Chondrocyte (in vitro differentiated cells): Measurements from ENCODE around the gene RNF166. TPM values are rescaled to one million over a fixed set of nuclear protein-coding genes. Genes with fewer than 3 reads are reported as not detected.

Source experiments
- DNase-seq: peaks from one replicate; pipeline ENCODE4 v3.0.0; 2021; ENCODE audit warnings: mixed read lengths, low spot score
- H3K27ac Mint-ChIP-seq: one replicate; pipeline ENCODE4 v1.8.0; 2021; ENCODE audit warnings: mild to moderate bottlenecking, moderate library complexity, mixed read lengths; ENCODE audit not compliant: unreplicated experiment
- H3K27me3 Mint-ChIP-seq: 2 replicates; pipeline ENCODE4 v1.8.0; 2021; ENCODE audit warnings: low read depth, mixed read lengths
- H3K36me3 Mint-ChIP-seq: 2 replicates; pipeline ENCODE4 v1.8.0; 2021; ENCODE audit warnings: low read depth, mixed read lengths
- H3K4me1 Mint-ChIP-seq: 2 replicates; pipeline ENCODE4 v1.8.0; 2021; ENCODE audit warnings: low read depth, mild to moderate bottlenecking, mixed read lengths
- H3K4me3 Mint-ChIP-seq: one replicate; pipeline ENCODE4 v1.8.0; 2021; ENCODE audit warnings: mild to moderate bottlenecking, moderate library complexity, mixed read lengths; ENCODE audit not compliant: unreplicated experiment
- H3K9me3 Mint-ChIP-seq: 2 replicates; pipeline ENCODE4 v1.8.0; 2021; ENCODE audit warnings: low read depth, mixed read lengths
- CTCF ChIP-seq: fragments of 200-600 bp; sonication (generic); IDR thresholded peaks from 2 replicates; pipeline ENCODE4 v1.5.0; 2021; ENCODE audit warnings: antibody characterized with exemption, mild to moderate bottlenecking, moderate library complexity
- total RNA-seq: library from RNA; stranded (reverse); gene quantifications from 3 replicates; pipeline ENCODE4 v1.2.1, GENCODE V29; 2021

The RNF166 gene
- total RNA-seq, 1 donor from 2014 or later, result 12.8 TPM

DNA sequence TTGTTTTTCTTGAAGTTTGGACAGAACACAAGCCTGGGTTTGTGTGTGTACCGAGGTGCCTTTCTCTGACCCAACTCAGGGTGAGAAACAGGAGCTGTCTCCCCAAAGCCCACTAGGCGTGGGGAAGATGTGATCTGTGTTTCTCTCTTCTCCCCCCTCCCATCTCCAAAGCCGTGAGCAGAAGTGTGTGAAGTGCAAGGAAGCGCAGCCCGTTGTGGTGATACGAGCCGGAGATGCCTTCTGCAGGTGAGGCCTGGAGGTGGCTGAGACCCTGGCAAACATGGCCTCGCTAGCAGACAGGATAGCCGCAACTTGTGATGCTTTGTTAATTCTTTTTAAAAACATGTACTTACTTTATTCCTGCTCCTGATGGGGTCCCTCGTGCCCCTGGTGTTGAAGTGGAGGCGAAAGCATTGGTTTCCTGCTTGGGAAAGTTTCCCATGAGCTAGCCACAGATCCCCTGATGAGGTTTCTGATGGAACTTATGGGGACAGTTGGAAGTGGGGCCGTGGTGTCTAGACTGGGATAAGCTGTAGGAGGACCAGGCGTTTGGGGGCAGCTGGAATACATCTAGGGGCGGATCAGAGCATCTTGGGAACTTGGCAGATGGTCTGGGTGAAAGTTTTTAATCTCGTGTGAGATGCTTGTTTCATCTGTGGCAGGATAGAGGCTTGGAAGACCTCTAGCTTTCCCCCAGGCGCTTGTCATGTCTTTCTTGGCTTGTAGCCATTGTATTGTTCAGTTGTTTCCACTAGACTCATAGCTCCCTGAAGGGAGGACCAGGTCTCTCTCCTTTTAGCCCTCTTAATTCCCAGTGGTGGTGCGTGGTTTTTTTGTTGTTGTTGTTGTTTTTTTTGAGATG lies 988 bp upstream of the RNF166 start:
- no peak for TF ChIP-seq CTCF
- Mint-ChIP-seq H3K4me1 (peaks cover 36% of the 10 kb centered on the region), H3K9me3 (no peaks in the 10 kb centered on the region)

DNA sequence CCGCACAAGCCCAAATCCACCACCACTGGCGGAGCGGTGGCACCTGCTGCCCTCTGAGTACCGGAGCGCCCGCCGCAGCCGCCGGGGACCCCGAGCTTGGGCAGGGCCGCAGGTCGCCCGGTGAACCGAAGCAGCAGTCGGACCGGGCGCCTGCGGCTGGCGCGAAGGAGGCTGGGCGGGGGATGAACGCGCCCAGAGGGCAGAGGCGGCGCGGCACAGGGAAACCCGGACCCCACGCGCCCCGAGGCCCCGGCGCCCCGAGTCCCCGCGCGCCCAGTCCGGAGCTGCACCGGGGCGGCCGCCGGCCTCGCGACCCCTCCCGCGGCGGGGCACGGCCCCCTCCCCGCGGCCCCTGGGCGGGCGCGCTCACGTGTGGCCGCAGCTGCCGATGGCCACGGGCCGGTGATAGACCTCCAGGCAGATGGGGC lies 393 bp downstream of the RNF166 start:
- Mint-ChIP-seq H3K27ac (peak overlapping the region; percentile 27), H3K36me3 (no peaks in the 10 kb centered on the region), H3K4me1 (peaks cover 40% of the 10 kb centered on the region), H3K4me3 (peak overlapping the region; percentile 78), H3K9me3 (no peaks in the 10 kb centered on the region), H3K27me3 (no peaks in the 10 kb centered on the region)
- TF ChIP-seq CTCF, result no peak
- DNase-seq, result no peak

More for the DNA sequence above, 988 bp upstream of the RNF166 start:
- peak overlapping the region; percentile 73 for H3K4me3 Mint-ChIP-seq
- peak overlapping the region; percentile 76 for H3K27ac Mint-ChIP-seq
- no peaks in the 10 kb centered on the region for H3K36me3 Mint-ChIP-seq
- H3K27me3 Mint-ChIP-seq, result no peaks in the 10 kb centered on the region
- DNase-seq, result no peak

GRCh38 chr16:88705076-88705684 lies 1.0 kb downstream of the RNF166 start:
- Mint-ChIP-seq H3K27me3 (no peaks in the 10 kb centered on the region), H3K4me3 (peak overlapping the region; percentile 78), H3K36me3 (no peaks in the 10 kb centered on the region), H3K27ac (peak overlapping the region; percentile 27), H3K9me3 (no peaks in the 10 kb centered on the region), H3K4me1 (peaks cover 41% of the 10 kb centered on the region)
- no peak for TF ChIP-seq CTCF
- DNase-seq, result no peak

DNA sequence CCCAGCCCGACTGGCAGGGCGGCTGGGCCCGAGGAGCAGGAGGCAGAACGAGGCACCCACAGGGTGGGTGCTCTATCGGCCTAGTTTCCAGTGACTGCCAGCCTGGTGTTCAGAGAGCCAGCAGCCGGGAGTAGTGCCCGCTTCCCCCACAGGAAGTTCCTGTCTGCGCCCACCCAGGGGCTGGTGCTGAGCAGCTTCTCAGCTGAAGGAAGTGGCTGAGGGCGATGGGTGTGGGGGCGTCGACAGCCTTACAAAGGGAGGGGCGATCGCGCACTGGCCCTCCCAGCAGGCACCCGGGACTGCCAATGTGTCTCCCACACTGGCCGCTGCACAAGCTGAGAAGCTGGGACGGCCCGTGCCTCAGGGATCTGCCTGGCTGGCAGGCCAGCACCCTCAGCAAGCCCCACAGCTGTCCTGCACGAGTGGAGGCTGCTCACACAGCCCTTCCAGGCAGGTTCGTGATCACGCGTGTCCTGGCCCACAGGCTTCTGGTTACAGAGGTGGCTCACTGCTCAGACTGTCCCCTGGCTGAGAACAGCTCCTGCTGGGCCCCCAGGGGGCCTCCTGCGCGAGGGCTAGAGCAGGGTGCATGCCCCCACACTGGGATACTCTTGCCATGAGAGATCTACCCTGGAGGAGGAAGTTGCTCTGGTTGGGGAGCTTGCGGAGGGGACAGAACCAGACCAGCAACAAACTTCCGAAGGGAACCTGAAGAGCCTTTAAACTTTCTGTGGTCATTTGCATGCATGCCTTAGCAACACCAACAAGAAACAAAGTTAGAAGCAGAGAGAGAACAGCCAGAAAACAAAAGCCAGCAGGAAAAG lies 2.5 kb downstream of the RNF166 start:
- no peak for DNase-seq
- Mint-ChIP-seq H3K9me3 (no peaks in the 10 kb centered on the region), H3K27ac (no peak overlapping the region), H3K4me3 (peak overlapping the region; percentile 22), H3K36me3 (peaks cover 3% of the 10 kb centered on the region), H3K27me3 (no peaks in the 10 kb centered on the region), H3K4me1 (peaks cover 41% of the 10 kb centered on the region)
- TF ChIP-seq CTCF, result no peak
